Endodermal cell (in vitro differentiated cells): ENCODE measurements around the gene FANCB. TPM values are rescaled to one million over a fixed set of nuclear protein-coding genes. Genes with fewer than 3 reads are reported as not detected.

Experiments
- DNase-seq: peaks from one replicate; pipeline ENCODE4 v3.0.0-alpha.2; 2017
- H3K27ac ChIP-seq: 2 replicates; pipeline ENCODE4 v1.5.1; 2013; ENCODE audit warnings: mild to moderate bottlenecking, low read depth, low read length, moderate library complexity
- H3K27me3 ChIP-seq: 2 replicates; pipeline ENCODE4 v1.6.1; 2013; ENCODE audit warnings: mild to moderate bottlenecking, low read length, moderate library complexity; ENCODE audit not compliant: insufficient read depth, control insufficient read depth, poor library complexity, severe bottlenecking
- H3K36me3 ChIP-seq: 2 replicates; pipeline ENCODE4 v1.7.0; 2013; ENCODE audit warnings: mild to moderate bottlenecking, low read length, moderate library complexity; ENCODE audit not compliant: control insufficient read depth, insufficient read depth
- H3K4me1 ChIP-seq: one replicate; pipeline ENCODE4 v1.7.0; 2013; ENCODE audit warnings: low read length; ENCODE audit not compliant: control insufficient read depth, insufficient read depth
- H3K4me3 ChIP-seq: 2 replicates; pipeline ENCODE4 v1.5.1; 2013; ENCODE audit warnings: mild to moderate bottlenecking, low read length, moderate library complexity
- H3K9ac ChIP-seq: 2 replicates; pipeline ENCODE4 v1.6.1; 2013; ENCODE audit warnings: mild to moderate bottlenecking, low read length, moderate library complexity; ENCODE audit not compliant: poor library complexity, severe bottlenecking; ENCODE audit errors: extremely low read depth
- H3K9me3 ChIP-seq: 2 replicates; pipeline ENCODE4 v1.6.1; 2013; ENCODE audit warnings: mild to moderate bottlenecking, low read length, moderate library complexity; ENCODE audit not compliant: control insufficient read depth
- H3K27ac Mint-ChIP-seq: 2 replicates; pipeline ENCODE4 v1.8.0; 2020; ENCODE audit warnings: mixed read lengths
- H3K27me3 Mint-ChIP-seq: 2 replicates; pipeline ENCODE4 v1.8.0; 2021; ENCODE audit warnings: mild to moderate bottlenecking, mixed read lengths; ENCODE audit not compliant: insufficient read depth
- H3K36me3 Mint-ChIP-seq: 2 replicates; pipeline ENCODE4 v1.8.0; 2020; ENCODE audit warnings: low read depth, mixed read lengths
- H3K4me1 Mint-ChIP-seq: 2 replicates; pipeline ENCODE4 v1.8.0; 2020; ENCODE audit warnings: mixed read lengths
- H3K4me3 Mint-ChIP-seq: 2 replicates; pipeline ENCODE4 v1.8.0; 2020; ENCODE audit warnings: mild to moderate bottlenecking, moderate library complexity, mixed read lengths
- H3K9me3 Mint-ChIP-seq: 2 replicates; pipeline ENCODE4 v1.8.0; 2020; ENCODE audit warnings: mild to moderate bottlenecking, mixed read lengths
- WGBS, 2 experiments: methylation state at CpG; one replicate each; pipeline versions ENCODE4 v1.1.5 to v1.1.7; 2013; ENCODE audit warnings: missing lambda C conversion rate in 2 of 2, mixed read lengths in 1 of 2; ENCODE audit not compliant: insufficient coverage in 1 of 2, insufficient read length in 1 of 2; 5-methylcytosine and 5-hydroxymethylcytosine counted together
- total RNA-seq, 2 donors: library from RNA; stranded (reverse); fragmentation: NEBNext Ultra II Directional in 1 of 2; extraction: Animal tissue kit (Norgen Biotek cat#: 25700) in 1 of 2; gene quantifications; 2 replicates in 1 of 2; 3 replicates in 1 of 2; pipeline ENCODE4 v1.2.1, GENCODE V29; 2021
- TF ChIP-seq, protein P1 (sequence below): fragments of 200-600 bp; sonication (generic); conservative IDR thresholded peaks from 2 replicates; pipeline ENCODE4 v1.5.0; 2021; ENCODE audit warnings: antibody characterized with exemption, mild to moderate bottlenecking

Gene FANCB
- total RNA-seq, 2 donors from 2014 or later: 12.8 to 15.2 TPM

DNA sequence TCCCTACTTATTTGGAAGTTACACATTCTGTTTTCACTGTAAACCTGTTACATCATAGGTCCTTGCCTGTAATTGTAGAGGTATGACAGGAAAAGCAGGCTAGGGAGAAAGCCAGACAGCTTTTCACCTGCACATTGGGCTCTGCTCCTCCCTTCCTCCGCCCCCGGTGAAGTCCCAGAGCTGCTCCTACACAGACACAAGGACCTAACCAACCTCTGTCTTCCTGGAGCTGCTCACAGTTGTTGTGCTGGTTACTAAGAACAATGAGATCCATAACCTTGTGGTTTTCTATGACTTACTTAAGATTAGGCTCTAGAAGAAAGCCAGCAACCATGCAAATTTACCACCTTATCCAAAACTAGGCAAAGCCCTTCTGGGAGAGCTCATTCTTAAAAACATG lies 40.4 kb upstream of the FANCB start:
- TF ChIP-seq, protein P1, sequence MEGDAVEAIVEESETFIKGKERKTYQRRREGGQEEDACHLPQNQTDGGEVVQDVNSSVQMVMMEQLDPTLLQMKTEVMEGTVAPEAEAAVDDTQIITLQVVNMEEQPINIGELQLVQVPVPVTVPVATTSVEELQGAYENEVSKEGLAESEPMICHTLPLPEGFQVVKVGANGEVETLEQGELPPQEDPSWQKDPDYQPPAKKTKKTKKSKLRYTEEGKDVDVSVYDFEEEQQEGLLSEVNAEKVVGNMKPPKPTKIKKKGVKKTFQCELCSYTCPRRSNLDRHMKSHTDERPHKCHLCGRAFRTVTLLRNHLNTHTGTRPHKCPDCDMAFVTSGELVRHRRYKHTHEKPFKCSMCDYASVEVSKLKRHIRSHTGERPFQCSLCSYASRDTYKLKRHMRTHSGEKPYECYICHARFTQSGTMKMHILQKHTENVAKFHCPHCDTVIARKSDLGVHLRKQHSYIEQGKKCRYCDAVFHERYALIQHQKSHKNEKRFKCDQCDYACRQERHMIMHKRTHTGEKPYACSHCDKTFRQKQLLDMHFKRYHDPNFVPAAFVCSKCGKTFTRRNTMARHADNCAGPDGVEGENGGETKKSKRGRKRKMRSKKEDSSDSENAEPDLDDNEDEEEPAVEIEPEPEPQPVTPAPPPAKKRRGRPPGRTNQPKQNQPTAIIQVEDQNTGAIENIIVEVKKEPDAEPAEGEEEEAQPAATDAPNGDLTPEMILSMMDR: no peak
- Histone ChIP-seq H3K36me3 (peaks cover 31% of the 10 kb centered on the region), H3K27ac (no peak overlapping the region), H3K4me1 (no peaks in the 10 kb centered on the region), H3K27me3 (no peaks in the 10 kb centered on the region), H3K9me3 (no peaks in the 10 kb centered on the region), H3K4me3 (no peak overlapping the region), H3K9ac (no peak overlapping the region)
- Mint-ChIP-seq H3K27me3 (no peaks in the 10 kb centered on the region), H3K36me3 (peaks cover 8% of the 10 kb centered on the region), H3K4me1 (no peaks in the 10 kb centered on the region), H3K4me3 (no peak overlapping the region), H3K9me3 (peaks cover 38% of the 10 kb centered on the region), H3K27ac (no peak overlapping the region)
- 91% methylated on average over 2 of the region's 2 CpGs; no CpG with 5 or more reads in 1 of the 2 experiments for WGBS, 2 experiments
- DNase-seq: no peak

DNA sequence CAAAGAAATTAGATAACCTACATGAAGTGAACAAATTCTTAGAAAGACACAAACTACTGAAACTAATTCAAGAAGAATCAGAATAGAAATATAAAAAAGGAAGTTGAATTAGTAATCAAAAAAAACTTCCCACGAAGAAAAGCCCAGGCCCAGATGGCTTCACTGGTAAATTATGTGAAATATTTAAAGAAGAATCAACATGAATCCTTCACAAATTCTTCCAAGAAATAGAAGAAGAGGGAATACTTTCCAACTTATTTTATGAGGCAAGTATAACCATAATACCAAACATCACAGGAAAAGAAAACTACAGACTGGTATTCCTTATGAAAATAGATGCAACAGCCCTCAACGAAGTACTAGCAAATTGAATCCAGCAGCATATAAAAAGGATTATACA lies 31.0 kb upstream of the FANCB start:
- H3K27me3 Mint-ChIP-seq: no peaks in the 10 kb centered on the region
- H3K27me3 ChIP-seq: no peaks in the 10 kb centered on the region
- no peak for DNase-seq

DNA sequence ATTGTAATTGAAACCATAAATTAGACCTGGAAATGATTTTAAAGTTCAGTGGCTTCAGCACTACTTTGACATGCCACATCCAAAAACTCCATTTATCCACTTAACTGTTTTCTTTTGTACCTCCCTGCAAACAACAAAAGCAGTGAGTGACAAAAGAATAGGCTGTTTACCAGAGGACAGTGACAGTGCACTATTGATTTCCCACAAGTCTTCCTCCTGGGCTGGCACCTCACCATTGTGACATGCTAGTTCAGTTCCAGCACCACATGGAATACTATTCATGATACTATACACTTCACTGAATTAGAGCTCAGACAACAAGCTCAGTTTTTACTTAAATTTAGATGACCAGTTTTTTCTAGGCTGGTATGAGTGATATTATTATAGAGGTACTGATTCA lies 29.7 kb upstream of the FANCB start:
- no peak overlapping the region for H3K27ac Mint-ChIP-seq
- H3K27me3 Mint-ChIP-seq: no peaks in the 10 kb centered on the region
- Histone ChIP-seq H3K27ac (no peak overlapping the region), H3K9ac (no peak overlapping the region), H3K4me1 (no peaks in the 10 kb centered on the region), H3K9me3 (peaks cover 33% of the 10 kb centered on the region), H3K36me3 (peaks cover 30% of the 10 kb centered on the region), H3K4me3 (no peak overlapping the region), H3K27me3 (no peaks in the 10 kb centered on the region)
- H3K4me3 Mint-ChIP-seq: no peak overlapping the region
- TF ChIP-seq, protein P1: no peak
- no peak for DNase-seq
- peaks cover 31% of the 10 kb centered on the region for H3K36me3 Mint-ChIP-seq
- no peaks in the 10 kb centered on the region for H3K4me1 Mint-ChIP-seq
- H3K9me3 Mint-ChIP-seq: peaks cover 46% of the 10 kb centered on the region

More for the DNA sequence above, 31.0 kb upstream of the FANCB start:
- H3K4me3 ChIP-seq: peak overlapping the region; percentile 60
- 100% methylated on average over 1 of the region's 2 CpGs; no CpG with 5 or more reads in 1 of the 2 experiments for WGBS, 2 experiments
- no peaks in the 10 kb centered on the region for H3K4me1 Mint-ChIP-seq
- no peak overlapping the region for H3K9ac ChIP-seq
- TF ChIP-seq, protein P1: no peak
- no peaks in the 10 kb centered on the region for H3K4me1 ChIP-seq
- H3K36me3 ChIP-seq: peaks cover 30% of the 10 kb centered on the region
- peaks cover 54% of the 10 kb centered on the region for H3K9me3 Mint-ChIP-seq
- H3K4me3 Mint-ChIP-seq: no peak overlapping the region
- peaks cover 33% of the 10 kb centered on the region for H3K9me3 ChIP-seq
- H3K27ac Mint-ChIP-seq: no peak overlapping the region
- no peak overlapping the region for H3K27ac ChIP-seq
- H3K36me3 Mint-ChIP-seq: peaks cover 32% of the 10 kb centered on the region
